ENCODE data around the gene CRIM1.

The CRIM1 gene

GRCh38 chr2:36373149-36373926 lies 17.8 kb downstream of the CRIM1 start:
- TF ChIP-seq POU6F1 (CRISPR knock-in tag; IDR thresholded peaks at IDR 0.05; ENCODE audit: borderline replicate concordance, low read depth) = no peak
- 0 out of 2 replicates have a peak, but pooled peaks have one; percentile 13 for TF ChIP-seq ISL1 (CRISPR knock-in tag; IDR thresholded peaks at IDR 0.05)
- TF ChIP-seq ARNTL (CRISPR knock-in tag; IDR thresholded peaks at IDR 0.05; ENCODE audit: borderline replicate concordance, low read depth) = no peak
- no peak for ATAC-seq

- TF ChIP-seq TCF4 (CRISPR knock-in tag; IDR thresholded peaks at IDR 0.05; ENCODE audit: borderline replicate concordance) = no peak
- no peak for TF ChIP-seq ISL1 (CRISPR knock-in tag; IDR thresholded peaks at IDR 0.05)
- TF ChIP-seq CSDC2 (CRISPR knock-in tag; IDR thresholded peaks at IDR 0.05) = no peak
- no peak for TF ChIP-seq ZFP3 (CRISPR knock-in tag; IDR thresholded peaks at IDR 0.05)
- TF ChIP-seq POU6F1 (CRISPR knock-in tag; IDR thresholded peaks at IDR 0.05; ENCODE audit: borderline replicate concordance, low read depth) = no peak
- no peak for TF ChIP-seq ZC3H10 (CRISPR knock-in tag; IDR thresholded peaks at IDR 0.05)
- no peak for TF ChIP-seq ZNF8 (CRISPR knock-in tag; IDR thresholded peaks at IDR 0.05)
- no peak for TF ChIP-seq CREB5 (CRISPR knock-in tag; IDR thresholded peaks at IDR 0.05; ENCODE audit: low read depth)
- no peak for TF ChIP-seq BACH2 (CRISPR knock-in tag; IDR thresholded peaks at IDR 0.05; ENCODE audit: borderline replicate concordance)
- no peak for TF ChIP-seq TOX (CRISPR knock-in tag; IDR thresholded peaks at IDR 0.05; ENCODE audit: borderline replicate concordance)
- TF ChIP-seq TSHZ2 (CRISPR knock-in tag; IDR thresholded peaks at IDR 0.05) = no peak
- no peak for TF ChIP-seq ZFP30 (CRISPR knock-in tag; IDR thresholded peaks at IDR 0.05)
- TF ChIP-seq PPARA (CRISPR knock-in tag; IDR thresholded peaks at IDR 0.05; ENCODE audit: borderline replicate concordance) = no peak
- no peak for TF ChIP-seq SNAI2 (CRISPR knock-in tag; IDR thresholded peaks at IDR 0.05)
- TF ChIP-seq ARNTL (CRISPR knock-in tag; IDR thresholded peaks at IDR 0.05; ENCODE audit: borderline replicate concordance, low read depth) = no peak
- no peak for TF ChIP-seq ZNF70 (CRISPR knock-in tag; IDR thresholded peaks at IDR 0.05)
- no peak for TF ChIP-seq CSRNP3 (CRISPR knock-in tag; IDR thresholded peaks at IDR 0.05)
- no peak for TF ChIP-seq ZNF565 (CRISPR knock-in tag; conservative IDR thresholded peaks at IDR 0.05; ENCODE audit: low read depth)
- ATAC-seq = 0 out of 3 replicates have a peak, but pooled peaks have one; percentile 1
These were observed 19.0 kb downstream of the CRIM1 start for GRCh38 chr2:36374585-36374984.

GRCh38 chr2:36376319-36376765 lies 20.8 kb downstream of the CRIM1 start:
- TF ChIP-seq CSDC2 (CRISPR knock-in tag; IDR thresholded peaks at IDR 0.05) = no peak
- no peak for TF ChIP-seq ZNF8 (CRISPR knock-in tag; IDR thresholded peaks at IDR 0.05)
- no peak for TF ChIP-seq ZFP3 (CRISPR knock-in tag; IDR thresholded peaks at IDR 0.05)
- no peak for TF ChIP-seq RARB (CRISPR knock-in tag; IDR thresholded peaks at IDR 0.05)
- TF ChIP-seq SNAI2 (CRISPR knock-in tag; IDR thresholded peaks at IDR 0.05) = no peak
- TF ChIP-seq ESRRG (CRISPR knock-in tag; IDR thresholded peaks at IDR 0.05) = no peak
- ATAC-seq = peak; percentile 13
